IPS DF 4.7 (cell line): Measurements from ENCODE around the gene RAB6A.
"Not testable (repeated sequence)": the region's sequence is repeated elsewhere in the genome, so short reads cannot be mapped to it uniquely, and the experiment has no call there.

Experiments used
- DNase-seq: peaks from one replicate; pipeline ENCODE4 v3.0.0-alpha.2; 2013; ENCODE audit warnings: low spot score; ENCODE audit errors: extremely low read depth

The RAB6A gene

GRCh38 chr11:73762732-73763131, 1.9 kb upstream of the RAB6A start:
- no peak for DNase-seq

- DNase-seq = no peak
Observed at GRCh38 chr11:73761403-73761945, 600 bp upstream of the RAB6A start.

- no peak for DNase-seq
Observed at GRCh38 chr11:73760135-73760678, 667 bp downstream of the RAB6A start.

GRCh38 chr11:73759610-73760134, 1.2 kb downstream of the RAB6A start:
- no peak for DNase-seq

- no peak for DNase-seq
Observed at GRCh38 chr11:73758451-73758850, 2.4 kb downstream of the RAB6A start.

- DNase-seq = no peak
Observed at GRCh38 chr11:73757598-73757997, 3.3 kb downstream of the RAB6A start.

- DNase-seq = no peak
Observed at GRCh38 chr11:73755670-73756069, 5.2 kb downstream of the RAB6A start.

GRCh38 chr11:73753938-73754337, 6.9 kb downstream of the RAB6A start:
- no peak for DNase-seq

GRCh38 chr11:73752903-73753302, 8.0 kb downstream of the RAB6A start:
- DNase-seq = no peak

GRCh38 chr11:73752216-73752867, 8.5 kb downstream of the RAB6A start:
- DNase-seq = no peak

GRCh38 chr11:73750862-73751261, 10.0 kb downstream of the RAB6A start:
- not testable (repeated sequence) for DNase-seq

GRCh38 chr11:73750228-73750627, 10.6 kb downstream of the RAB6A start:
- DNase-seq = no peak

GRCh38 chr11:73749118-73749517, 11.8 kb downstream of the RAB6A start:
- DNase-seq = no peak

GRCh38 chr11:73748300-73748699, 12.6 kb downstream of the RAB6A start:
- no peak for DNase-seq

GRCh38 chr11:73747762-73748161, 13.1 kb downstream of the RAB6A start:
- DNase-seq = no peak

- no peak for DNase-seq
Observed at GRCh38 chr11:73746701-73747100, 14.2 kb downstream of the RAB6A start.

GRCh38 chr11:73743045-73743444, 17.8 kb downstream of the RAB6A start:
- no peak for DNase-seq

- not testable (repeated sequence) for DNase-seq
Observed at GRCh38 chr11:73735959-73736358, 24.9 kb downstream of the RAB6A start.

GRCh38 chr11:73734993-73735392, 25.9 kb downstream of the RAB6A start:
- no peak for DNase-seq

GRCh38 chr11:73734011-73734410, 26.9 kb downstream of the RAB6A start:
- DNase-seq = not testable (repeated sequence)

- DNase-seq = not testable (repeated sequence)
Observed at GRCh38 chr11:73732936-73733335, 27.9 kb downstream of the RAB6A start.

- DNase-seq = no peak
Observed at GRCh38 chr11:73729594-73730206, 31.2 kb downstream of the RAB6A start.
